Measurements from ENCODE around the gene CNDP1.

CNDP1 gene

GRCh38 chr18:74604361-74604760 is 70.1 kb downstream of the CNDP1 start:
- Histone ChIP-seq H3K27ac (no peak overlapping the region), H3K79me2 (peaks cover 35% of the 10 kb centered on the region), H3K4me2 (ENCODE audit: low read length) (no peak overlapping the region), H3K9me3 (ENCODE audit: control insufficient read depth, low read length) (no peaks in the 10 kb centered on the region), H3K27me3 (ENCODE audit: control insufficient read depth, insufficient read depth, low read length) (no peaks in the 10 kb centered on the region), H3K4me1 (peaks cover 6% of the 10 kb centered on the region), H3K36me3 (ENCODE audit: control insufficient read depth, insufficient read depth, low read length) (no peaks in the 10 kb centered on the region), H3K4me3 (ENCODE audit: low read depth, low read length) (no peak overlapping the region), H2AFZ (no peak overlapping the region), H3K9ac (no peak overlapping the region)
- TF ChIP-seq CTCF (IDR thresholded peaks at IDR 0.05): no peak

- H3K79me2 ChIP-seq: peaks cover 31% of the 10 kb centered on the region
- no peaks in the 10 kb centered on the region for H3K36me3 ChIP-seq (ENCODE audit: control insufficient read depth, insufficient read depth, low read length)
- H3K4me1 ChIP-seq: peaks cover 6% of the 10 kb centered on the region
- no peaks in the 10 kb centered on the region for H3K27me3 ChIP-seq (ENCODE audit: control insufficient read depth, insufficient read depth, low read length)
- TF ChIP-seq CTCF (IDR thresholded peaks at IDR 0.05): no peak
- H3K4me3 ChIP-seq (ENCODE audit: low read depth, low read length): no peak overlapping the region
- H3K4me2 ChIP-seq (ENCODE audit: low read length): no peak overlapping the region
- H3K9me3 ChIP-seq (ENCODE audit: control insufficient read depth, low read length): no peaks in the 10 kb centered on the region
- H2AFZ ChIP-seq: no peak overlapping the region
- H3K27ac ChIP-seq: no peak overlapping the region
- H3K9ac ChIP-seq: no peak overlapping the region
These were observed 70.5 kb downstream of the CNDP1 start for GRCh38 chr18:74604774-74605173.

DNA sequence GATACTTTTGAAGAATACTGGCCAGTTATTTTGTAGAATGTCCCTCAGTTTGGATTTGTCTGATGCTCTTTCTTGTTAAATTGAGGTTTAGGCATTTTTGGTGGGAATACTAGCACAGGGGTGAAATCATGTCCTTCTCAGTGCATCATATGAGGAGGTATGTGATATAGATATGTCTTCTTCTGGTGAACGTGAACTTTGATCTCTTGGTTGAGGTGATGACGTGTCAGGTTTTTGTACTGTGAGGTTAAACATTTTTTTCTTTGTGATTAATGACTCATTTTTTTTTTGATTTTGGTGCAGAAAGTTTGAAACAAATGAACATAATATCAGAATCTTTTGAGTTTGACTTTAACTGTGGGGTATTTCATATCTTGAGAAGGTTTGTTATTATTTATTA is 74.4 kb downstream of the CNDP1 start:
- H3K4me1 ChIP-seq: peaks cover 6% of the 10 kb centered on the region
- H3K9me3 ChIP-seq (ENCODE audit: control insufficient read depth, low read length): no peaks in the 10 kb centered on the region
- H3K27ac ChIP-seq: no peak overlapping the region
- H3K4me2 ChIP-seq (ENCODE audit: low read length): no peak overlapping the region
- H3K36me3 ChIP-seq (ENCODE audit: control insufficient read depth, insufficient read depth, low read length): no peaks in the 10 kb centered on the region
- no peak overlapping the region for H3K9ac ChIP-seq
- H2AFZ ChIP-seq: no peak overlapping the region
- no peak for TF ChIP-seq CTCF (IDR thresholded peaks at IDR 0.05)
- no peak overlapping the region for H3K4me3 ChIP-seq (ENCODE audit: low read depth, low read length)
- no peaks in the 10 kb centered on the region for H3K27me3 ChIP-seq (ENCODE audit: control insufficient read depth, insufficient read depth, low read length)
- H3K79me2 ChIP-seq: peaks cover 18% of the 10 kb centered on the region

GRCh38 chr18:74609535-74609934 is 75.2 kb downstream of the CNDP1 start:
- Histone ChIP-seq H2AFZ (no peak overlapping the region), H3K27ac (no peak overlapping the region), H3K4me2 (ENCODE audit: low read length) (no peak overlapping the region), H3K9me3 (ENCODE audit: control insufficient read depth, low read length) (no peaks in the 10 kb centered on the region), H3K27me3 (ENCODE audit: control insufficient read depth, insufficient read depth, low read length) (no peaks in the 10 kb centered on the region), H3K36me3 (ENCODE audit: control insufficient read depth, insufficient read depth, low read length) (no peaks in the 10 kb centered on the region), H3K4me1 (peaks cover 2% of the 10 kb centered on the region), H3K79me2 (peaks cover 11% of the 10 kb centered on the region), H3K4me3 (ENCODE audit: low read depth, low read length) (no peak overlapping the region), H3K9ac (no peak overlapping the region)
- TF ChIP-seq CTCF (IDR thresholded peaks at IDR 0.05): no peak

DNA sequence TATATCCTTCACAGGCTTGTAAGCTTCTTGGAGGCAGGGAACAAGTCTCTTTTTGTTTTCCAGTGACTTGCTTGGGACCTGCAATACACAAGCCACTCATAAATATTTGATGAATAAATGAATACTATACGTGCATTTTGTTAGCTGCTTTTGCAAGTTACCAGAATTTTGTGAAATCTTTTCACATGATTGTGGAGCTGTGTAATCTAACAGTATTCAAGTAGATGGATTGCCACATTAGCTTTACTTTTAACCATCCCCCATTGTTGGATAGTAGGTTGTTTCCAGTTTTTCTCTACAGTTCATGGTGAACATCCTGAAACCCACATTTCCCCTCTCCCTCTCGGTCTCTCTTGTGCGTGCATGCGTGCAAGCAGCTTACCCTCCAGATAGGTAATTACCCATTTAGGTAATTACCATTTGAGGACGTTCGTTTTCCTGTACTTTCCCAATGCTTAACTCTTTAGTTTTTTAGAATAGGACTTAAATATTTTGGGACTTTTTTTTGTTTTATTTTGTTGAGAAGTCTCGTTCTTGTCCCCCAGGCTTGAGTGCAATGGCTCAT is 75.8 kb downstream of the CNDP1 start:
- no peak overlapping the region for H3K4me3 ChIP-seq (ENCODE audit: low read depth, low read length)
- peaks cover 14% of the 10 kb centered on the region for H3K79me2 ChIP-seq
- no peaks in the 10 kb centered on the region for H3K27me3 ChIP-seq (ENCODE audit: control insufficient read depth, insufficient read depth, low read length)
- no peaks in the 10 kb centered on the region for H3K36me3 ChIP-seq (ENCODE audit: control insufficient read depth, insufficient read depth, low read length)
- no peak overlapping the region for H2AFZ ChIP-seq
- TF ChIP-seq CTCF (IDR thresholded peaks at IDR 0.05): no peak
- no peak overlapping the region for H3K27ac ChIP-seq
- H3K4me2 ChIP-seq (ENCODE audit: low read length): no peak overlapping the region
- H3K9ac ChIP-seq: no peak overlapping the region
- no peaks in the 10 kb centered on the region for H3K9me3 ChIP-seq (ENCODE audit: control insufficient read depth, low read length)
- H3K4me1 ChIP-seq: no peaks in the 10 kb centered on the region

Measured in parathyroid adenoma (tissue), 2 donors.